CD4-positive, alpha-beta T cell treated with Interleukin-10 for 1 hour (primary cell): ENCODE results near the gene ECHS1.
"Not testable (repeated sequence)": the region's sequence is repeated elsewhere in the genome, so short reads cannot be mapped to it uniquely, and the experiment has no call there.

Experiments
- DNase-seq: peaks from one replicate; pipeline ENCODE4 v3.0.0-alpha.2; 2020

ECHS1 gene

GRCh38 chr10:133377025-133377817, 4.1 kb upstream of the ECHS1 start:
- no peak for DNase-seq

GRCh38 chr10:133376183-133376582, 3.0 kb upstream of the ECHS1 start:
- not testable (repeated sequence) for DNase-seq

- no peak for DNase-seq
Measured at GRCh38 chr10:133375357-133376115, 2.4 kb upstream of the ECHS1 start.

- DNase-seq, result no peak
Measured at GRCh38 chr10:133372507-133372906, 647 bp downstream of the ECHS1 start.

- no peak for DNase-seq
Measured at GRCh38 chr10:133370030-133370786, 2.9 kb downstream of the ECHS1 start.

GRCh38 chr10:133368153-133368552, 5.0 kb downstream of the ECHS1 start:
- no peak for DNase-seq

GRCh38 chr10:133367461-133367860, 5.7 kb downstream of the ECHS1 start:
- DNase-seq, result not testable (repeated sequence)

- no peak for DNase-seq
Measured at GRCh38 chr10:133366751-133367150, 6.4 kb downstream of the ECHS1 start.

- no peak for DNase-seq
Measured at GRCh38 chr10:133366130-133366478, 7.0 kb downstream of the ECHS1 start.

- DNase-seq, result no peak
Measured at GRCh38 chr10:133365461-133366129, 7.6 kb downstream of the ECHS1 start.

GRCh38 chr10:133364645-133365431, 8.3 kb downstream of the ECHS1 start:
- DNase-seq, result no peak

- DNase-seq, result no peak
Measured at GRCh38 chr10:133362846-133363245, 10.3 kb downstream of the ECHS1 start.

- DNase-seq, result no peak
Measured at GRCh38 chr10:133361773-133362441, 11.2 kb downstream of the ECHS1 start.

- DNase-seq, result no peak
Measured at GRCh38 chr10:133361227-133361626, 11.9 kb downstream of the ECHS1 start.

GRCh38 chr10:133359972-133360610, 13.1 kb downstream of the ECHS1 start:
- no peak for DNase-seq

GRCh38 chr10:133359554-133359971, 13.6 kb downstream of the ECHS1 start:
- DNase-seq, result peak; percentile 42

- DNase-seq, result no peak
Measured at GRCh38 chr10:133358925-133359310, 14.2 kb downstream of the ECHS1 start.

- no peak for DNase-seq
Measured at GRCh38 chr10:133358162-133358924, 14.8 kb downstream of the ECHS1 start.

GRCh38 chr10:133357285-133358161, 15.6 kb downstream of the ECHS1 start, which contains the start of gene FUOM:
Gene FUOM, minus strand, starts transcription at chr10:133358019. Its CDS starts 12 bp downstream, at chr10:133358007.
- peak; percentile 79 for DNase-seq
